A549 (cell line): ENCODE measurements around the gene HDC. TPM values are rescaled to one million over a fixed set of nuclear protein-coding genes. Genes with fewer than 3 reads are reported as not detected.

Experiments used
- ATAC-seq, 2 experiments: fragments of 200-7000 bp in 1 of 2; fragments of >200 bp in 1 of 2; cut with Nextera tagmentation in 1 of 2; cut with Tn5 transposase in 1 of 2; 3 replicates each; pipeline versions ENCODE4 v1.8.0 to v1.9.1; 2018 to 2020; ENCODE audit warnings: mild to moderate bottlenecking in 1 of 2, moderate library complexity in 1 of 2
- CTCF ChIA-PET: fragments of 300-600 bp; sonication (Branson Sonifier 250); formaldehyde crosslinking; extraction: SDS; loops from one replicate; lab custom pipeline; 2021; ENCODE audit warnings: antibody characterized with exemption, inconsistent platforms; lab: Yijun Ruan, JAX
- POLR2A ChIA-PET: fragments of 350-600 bp; formaldehyde crosslinking; extraction: SDS; loops from one replicate; lab custom pipeline; 2021; ENCODE audit warnings: antibody characterized with exemption, inconsistent platforms; lab: Yijun Ruan, JAX
- DNase-seq, 2 experiments: peaks; one replicate each; pipeline versions ENCODE4 v3.0.0 to v3.0.0-alpha.2; 2011 to 2016; ENCODE audit warnings: low read depth in 1 of 2, low spot score in 1 of 2
- FAIRE-seq: peaks from 2 replicates; lab custom pipeline; 2011; peaks lifted over from hg19 to GRCh38; lab: Jason Lieb, UNC
- H3K27ac ChIP-seq, 2 experiments: fragments of >200 bp; sonication (Bioruptor Twin); formaldehyde crosslinking; 3 replicates each; pipeline ENCODE4 v1.5.1; 2016 to 2017
- H3K4me1 ChIP-seq: fragments of >200 bp; sonication (Bioruptor Twin); formaldehyde crosslinking; 3 replicates; pipeline ENCODE4 v1.6.1; 2016
- H3K4me2 ChIP-seq: fragments of >200 bp; sonication (Bioruptor Twin); formaldehyde crosslinking; 3 replicates; pipeline ENCODE4 v1.6.1; 2016
- H3K4me3 ChIP-seq: fragments of >200 bp; sonication (Bioruptor Twin); formaldehyde crosslinking; 3 replicates; pipeline ENCODE4 v1.5.1; 2016
- H3K9me3 ChIP-seq: fragments of >200 bp; sonication (Bioruptor Twin); formaldehyde crosslinking; 3 replicates; pipeline ENCODE4 v1.6.1; 2016
- BHLHE40 ChIP-seq: IDR thresholded peaks from 2 replicates; pipeline ENCODE4 v1.6.1; 2012; ENCODE audit warnings: low read depth, low read length, inconsistent platforms
- CBX8 ChIP-seq: fragments of 200-600 bp; sonication (generic); IDR thresholded peaks from 2 replicates; pipeline ENCODE4 v1.6.1; 2016
- EHF ChIP-seq: fragments of 250-450 bp; sonication (Bioruptor Pico); IDR thresholded peaks from 2 replicates; pipeline ENCODE4 v1.5.0; 2020; ENCODE audit warnings: mild to moderate bottlenecking
- EP300 ChIP-seq, 2 experiments: fragments of >200 bp; sonication (Bioruptor Twin); formaldehyde crosslinking; IDR thresholded peaks; 2 replicates in 1 of 2; 3 replicates in 1 of 2; pipeline ENCODE4 v1.6.1; 2016 to 2017
- FOSB ChIP-seq: fragments of 250-450 bp; sonication (Bioruptor Pico); IDR thresholded peaks from 2 replicates; pipeline ENCODE4 v1.5.0; 2020; ENCODE audit warnings: mild to moderate bottlenecking, moderate library complexity
- GATA3 ChIP-seq: IDR thresholded peaks from 2 replicates; pipeline ENCODE4 v1.6.1; 2012; ENCODE audit warnings: borderline replicate concordance
- HDAC2 ChIP-seq: fragments of 200-600 bp; sonication (generic); IDR thresholded peaks from 2 replicates; pipeline ENCODE4 v1.6.1; 2016
- HEYL ChIP-seq: fragments of 250-450 bp; sonication (Bioruptor Pico); IDR thresholded peaks from 2 replicates; pipeline ENCODE4 v1.8.0; 2021; ENCODE audit warnings: mild to moderate bottlenecking, moderate library complexity
- HOXA7 ChIP-seq: fragments of 250-450 bp; sonication (Bioruptor Pico); IDR thresholded peaks from 2 replicates; pipeline ENCODE4 v1.5.0; 2020; ENCODE audit warnings: mild to moderate bottlenecking, moderate library complexity
- KDM1A ChIP-seq: fragments of 200-600 bp; sonication (generic); IDR thresholded peaks from 2 replicates; pipeline ENCODE4 v1.6.1; 2016; ENCODE audit warnings: low read depth, mild to moderate bottlenecking
- MAFK ChIP-seq: fragments of 450-650 bp; IDR thresholded peaks from 2 replicates; pipeline ENCODE4 v1.6.1; 2014; ENCODE audit not compliant: partially characterized antibody
- NFE2L2 ChIP-seq: fragments of 150-350 bp; conservative IDR thresholded peaks from 2 replicates; pipeline ENCODE4 v1.6.1; 2014; ENCODE audit warnings: low read length
- NPAS2 ChIP-seq: fragments of 250-450 bp; sonication (Bioruptor Pico); IDR thresholded peaks from 2 replicates; pipeline ENCODE4 v1.8.0; 2022; ENCODE audit warnings: mild to moderate bottlenecking, moderate library complexity, borderline replicate concordance
- NR3C1 ChIP-seq: fragments of >200 bp; sonication (Bioruptor Twin); formaldehyde crosslinking; IDR thresholded peaks from 3 replicates; pipeline ENCODE4 v1.6.1; 2017
- PHF8 ChIP-seq: fragments of 200-600 bp; sonication (generic); IDR thresholded peaks from 2 replicates; pipeline ENCODE4 v1.6.1; 2016; ENCODE audit warnings: low read depth, mild to moderate bottlenecking, antibody characterized with exemption, moderate library complexity, borderline replicate concordance
- POLR2A ChIP-seq: IDR thresholded peaks from 2 replicates; pipeline ENCODE4 v1.6.1; 2012; ENCODE audit warnings: mild to moderate bottlenecking, low read length
- POLR2AphosphoS2 ChIP-seq: conservative IDR thresholded peaks from 2 replicates; pipeline ENCODE4 v1.6.1; 2012; ENCODE audit warnings: low read length, improper control_type of control experiment, inconsistent platforms
- RCOR1 ChIP-seq: fragments of 150-350 bp; IDR thresholded peaks from 2 replicates; pipeline ENCODE4 v1.6.1; 2014; ENCODE audit warnings: antibody characterized with exemption, low read length, low read depth
- RFX5 ChIP-seq: fragments of 450-650 bp; IDR thresholded peaks from 2 replicates; pipeline ENCODE4 v1.7.1; 2014; ENCODE audit warnings: antibody characterized with exemption, mild to moderate bottlenecking, moderate library complexity
- SMC3 ChIP-seq: fragments of >200 bp; sonication (Bioruptor Twin); formaldehyde crosslinking; IDR thresholded peaks from 3 replicates; pipeline ENCODE4 v1.6.1; 2018; ENCODE audit warnings: inconsistent platforms
- SREBF2 ChIP-seq: fragments of 450-650 bp; IDR thresholded peaks from 2 replicates; pipeline ENCODE4 v1.6.1; 2014; ENCODE audit warnings: mild to moderate bottlenecking, moderate library complexity
- TFCP2L1 ChIP-seq: fragments of 250-450 bp; sonication (Bioruptor Pico); IDR thresholded peaks from 2 replicates; pipeline ENCODE4 v1.5.0; 2021; ENCODE audit warnings: mild to moderate bottlenecking
- ZC3H11A ChIP-seq: fragments of 450-650 bp; IDR thresholded peaks from 2 replicates; pipeline ENCODE4 v1.6.1; 2014; ENCODE audit warnings: antibody characterized with exemption, mild to moderate bottlenecking
- ZNF302 ChIP-seq: fragments of 250-450 bp; sonication (Bioruptor Pico); IDR thresholded peaks from 2 replicates; pipeline ENCODE4 v1.9.0; 2021; ENCODE audit warnings: inconsistent platforms, mild to moderate bottlenecking, moderate library complexity
- WGBS: methylation state at CpG from one replicate; pipeline ENCODE4 v1.1.6; 2017; ENCODE audit errors: missing lambda C conversion rate; 5-methylcytosine and 5-hydroxymethylcytosine counted together
- polyA plus RNA-seq, 4 experiments: library from polyadenylated mRNA; depleted of rRNA in 3 of 4; stranded (reverse); fragments of >200 nt; fragmentation: RNase III in 1 of 4; extraction: RNeasy Plus Mini Kit Qiagen cat#74134 plus additional on column Dnase treatment in 1 of 4; gene quantifications; 2 replicates in 3 of 4; 3 replicates in 1 of 4; pipeline ENCODE4 v1.2.3, GENCODE V29; 2011 to 2017
- TF ChIP-seq, protein P1 (sequence below): fragments of 250-450 bp; sonication (Bioruptor Pico); IDR thresholded peaks from 2 replicates; pipeline ENCODE4 v1.5.0; 2020; ENCODE audit warnings: low read depth, mild to moderate bottlenecking, moderate library complexity
- TF ChIP-seq, protein P2 (sequence below): fragments of >200 bp; sonication (Bioruptor Twin); formaldehyde crosslinking; IDR thresholded peaks from 3 replicates; pipeline ENCODE4 v1.6.1; 2016
- TF ChIP-seq, protein P3 (sequence below): IDR thresholded peaks from 2 replicates; pipeline ENCODE4 v1.6.1; 2012; ENCODE audit warnings: low read depth, borderline replicate concordance
- TF ChIP-seq, protein P4 (sequence below): fragments of 200-600 bp; sonication (generic); IDR thresholded peaks from 2 replicates; pipeline ENCODE4 v1.6.1; 2016; ENCODE audit warnings: antibody characterized with exemption, mild to moderate bottlenecking, moderate library complexity
- TF ChIP-seq, protein P5 (sequence below): fragments of 450-650 bp; IDR thresholded peaks from 2 replicates; pipeline ENCODE4 v1.6.1; 2014; ENCODE audit warnings: antibody characterized with exemption
- TF ChIP-seq, protein P6 (sequence below): IDR thresholded peaks from 2 replicates; pipeline ENCODE4 v1.6.1; 2012

The HDC gene
- polyA plus RNA-seq, 2 of the 4 experiments (the other 2 are of a cell fraction) = 0.09 to 0.13 TPM

DNA sequence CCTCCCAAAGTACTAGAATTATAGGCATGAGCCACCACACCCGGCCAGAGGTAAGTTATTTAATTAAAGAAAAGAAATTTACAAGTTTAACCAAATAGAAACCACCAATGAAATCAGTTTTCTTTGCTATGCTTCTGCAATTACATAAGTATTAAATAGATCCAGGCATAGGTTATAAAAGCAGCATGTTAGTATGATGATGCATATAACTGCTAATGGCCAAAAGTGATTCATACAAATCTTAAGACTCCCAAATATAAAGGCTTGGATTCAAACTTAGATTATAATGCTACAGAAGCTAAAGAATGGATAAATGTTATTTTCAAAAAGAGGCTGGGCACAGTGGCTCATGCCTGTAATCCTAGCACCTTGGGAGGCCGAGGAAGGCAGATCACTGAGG, 32.8 kb upstream of the HDC start:
- Histone ChIP-seq H3K9me3 (no peaks in the 10 kb centered on the region), H3K4me3 (no peak overlapping the region), H3K27ac (no peak overlapping the region)
- CTCF ChIA-PET = interaction anchor here (1.2 to 1.4 kb wide), 2 partner anchors 17 to 116 kb away, joined by 4 read pairs; partner anchors contain the start of gene SLC27A2
- no peak for TF ChIP-seq MAFK
- no peak for TF ChIP-seq TFCP2L1 (CRISPR knock-in tag)
- TF ChIP-seq, protein P1, sequence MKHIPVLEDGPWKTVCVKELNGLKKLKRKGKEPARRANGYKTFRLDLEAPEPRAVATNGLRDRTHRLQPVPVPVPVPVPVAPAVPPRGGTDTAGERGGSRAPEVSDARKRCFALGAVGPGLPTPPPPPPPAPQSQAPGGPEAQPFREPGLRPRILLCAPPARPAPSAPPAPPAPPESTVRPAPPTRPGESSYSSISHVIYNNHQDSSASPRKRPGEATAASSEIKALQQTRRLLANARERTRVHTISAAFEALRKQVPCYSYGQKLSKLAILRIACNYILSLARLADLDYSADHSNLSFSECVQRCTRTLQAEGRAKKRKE = no peak
- TF ChIP-seq BHLHE40 = no peak
- no peak for TF ChIP-seq EP300 (IDR thresholded peaks at IDR 0.05)
- TF ChIP-seq POLR2A = no peak
- TF ChIP-seq, all 56 proteins: peak for 0
- POLR2A ChIA-PET = no interaction called here
- 92% methylated on average over 2 of the region's 2 CpGs for WGBS
- ATAC-seq (no peak), DNase-seq (no peak), FAIRE-seq (no peak)
- H3K4me2 ChIP-seq = no peak overlapping the region
- no peaks in the 10 kb centered on the region for H3K4me1 ChIP-seq

DNA sequence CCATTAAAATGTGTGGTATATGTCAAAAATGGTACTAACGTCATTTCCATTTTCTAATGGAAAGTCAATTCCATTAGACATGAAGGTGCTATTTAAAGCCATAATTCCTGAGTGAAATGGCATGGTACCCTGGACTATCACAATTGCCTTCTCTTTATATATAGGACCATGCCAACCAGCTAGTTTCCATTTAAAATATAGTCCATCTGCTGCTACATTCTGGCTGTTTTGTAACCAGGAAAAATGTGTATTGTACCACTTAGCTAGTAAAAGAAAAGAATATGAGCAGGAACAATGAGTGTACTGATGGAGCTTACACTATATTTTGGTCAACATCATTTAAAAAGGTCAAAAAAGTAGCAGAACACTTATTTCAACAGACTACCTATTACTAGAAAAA, 30.4 kb upstream of the HDC start:
- ATAC-seq (no peak), FAIRE-seq (no peak), DNase-seq (no peak)
- H3K4me3 ChIP-seq = no peak overlapping the region
- TF ChIP-seq CBX8 = no peak
- no peak for TF ChIP-seq KDM1A
- no peak for TF ChIP-seq NFE2L2
- TF ChIP-seq ZC3H11A = no peak
- no peak for TF ChIP-seq SREBF2
- TF ChIP-seq HOXA7 (CRISPR knock-in tag) = no peak
- TF ChIP-seq GATA3 = no peak
- TF ChIP-seq, protein P2, sequence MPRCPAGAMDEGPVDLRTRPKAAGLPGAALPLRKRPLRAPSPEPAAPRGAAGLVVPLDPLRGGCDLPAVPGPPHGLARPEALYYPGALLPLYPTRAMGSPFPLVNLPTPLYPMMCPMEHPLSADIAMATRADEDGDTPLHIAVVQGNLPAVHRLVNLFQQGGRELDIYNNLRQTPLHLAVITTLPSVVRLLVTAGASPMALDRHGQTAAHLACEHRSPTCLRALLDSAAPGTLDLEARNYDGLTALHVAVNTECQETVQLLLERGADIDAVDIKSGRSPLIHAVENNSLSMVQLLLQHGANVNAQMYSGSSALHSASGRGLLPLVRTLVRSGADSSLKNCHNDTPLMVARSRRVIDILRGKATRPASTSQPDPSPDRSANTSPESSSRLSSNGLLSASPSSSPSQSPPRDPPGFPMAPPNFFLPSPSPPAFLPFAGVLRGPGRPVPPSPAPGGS = no peak
- TF ChIP-seq, protein P3, sequence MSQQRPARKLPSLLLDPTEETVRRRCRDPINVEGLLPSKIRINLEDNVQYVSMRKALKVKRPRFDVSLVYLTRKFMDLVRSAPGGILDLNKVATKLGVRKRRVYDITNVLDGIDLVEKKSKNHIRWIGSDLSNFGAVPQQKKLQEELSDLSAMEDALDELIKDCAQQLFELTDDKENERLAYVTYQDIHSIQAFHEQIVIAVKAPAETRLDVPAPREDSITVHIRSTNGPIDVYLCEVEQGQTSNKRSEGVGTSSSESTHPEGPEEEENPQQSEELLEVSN = no peak
- TF ChIP-seq MAFK = no peak
- TF ChIP-seq NPAS2 (CRISPR knock-in tag) = no peak
- no peak for TF ChIP-seq HDAC2
- TF ChIP-seq RFX5 = no peak
- no peak for TF ChIP-seq SMC3
- TF ChIP-seq, protein P4, sequence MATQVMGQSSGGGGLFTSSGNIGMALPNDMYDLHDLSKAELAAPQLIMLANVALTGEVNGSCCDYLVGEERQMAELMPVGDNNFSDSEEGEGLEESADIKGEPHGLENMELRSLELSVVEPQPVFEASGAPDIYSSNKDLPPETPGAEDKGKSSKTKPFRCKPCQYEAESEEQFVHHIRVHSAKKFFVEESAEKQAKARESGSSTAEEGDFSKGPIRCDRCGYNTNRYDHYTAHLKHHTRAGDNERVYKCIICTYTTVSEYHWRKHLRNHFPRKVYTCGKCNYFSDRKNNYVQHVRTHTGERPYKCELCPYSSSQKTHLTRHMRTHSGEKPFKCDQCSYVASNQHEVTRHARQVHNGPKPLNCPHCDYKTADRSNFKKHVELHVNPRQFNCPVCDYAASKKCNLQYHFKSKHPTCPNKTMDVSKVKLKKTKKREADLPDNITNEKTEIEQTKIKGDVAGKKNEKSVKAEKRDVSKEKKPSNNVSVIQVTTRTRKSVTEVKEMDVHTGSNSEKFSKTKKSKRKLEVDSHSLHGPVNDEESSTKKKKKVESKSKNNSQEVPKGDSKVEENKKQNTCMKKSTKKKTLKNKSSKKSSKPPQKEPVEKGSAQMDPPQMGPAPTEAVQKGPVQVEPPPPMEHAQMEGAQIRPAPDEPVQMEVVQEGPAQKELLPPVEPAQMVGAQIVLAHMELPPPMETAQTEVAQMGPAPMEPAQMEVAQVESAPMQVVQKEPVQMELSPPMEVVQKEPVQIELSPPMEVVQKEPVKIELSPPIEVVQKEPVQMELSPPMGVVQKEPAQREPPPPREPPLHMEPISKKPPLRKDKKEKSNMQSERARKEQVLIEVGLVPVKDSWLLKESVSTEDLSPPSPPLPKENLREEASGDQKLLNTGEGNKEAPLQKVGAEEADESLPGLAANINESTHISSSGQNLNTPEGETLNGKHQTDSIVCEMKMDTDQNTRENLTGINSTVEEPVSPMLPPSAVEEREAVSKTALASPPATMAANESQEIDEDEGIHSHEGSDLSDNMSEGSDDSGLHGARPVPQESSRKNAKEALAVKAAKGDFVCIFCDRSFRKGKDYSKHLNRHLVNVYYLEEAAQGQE = no peak
- ChIA-PET CTCF (interaction anchor here (1.1 to 2.2 kb wide), 4 partner anchors 20 to 151 kb away, joined by 3 to 11 read pairs (median 6); partner anchors contain the start of gene SLC27A2), POLR2A (no interaction called here)
- no peak overlapping the region for H3K4me2 ChIP-seq
- no peak overlapping the region for H3K27ac ChIP-seq
- 88% methylated on average over 1 of the region's 1 CpG for WGBS
- H3K4me1 ChIP-seq = no peaks in the 10 kb centered on the region
- H3K9me3 ChIP-seq = no peaks in the 10 kb centered on the region

DNA sequence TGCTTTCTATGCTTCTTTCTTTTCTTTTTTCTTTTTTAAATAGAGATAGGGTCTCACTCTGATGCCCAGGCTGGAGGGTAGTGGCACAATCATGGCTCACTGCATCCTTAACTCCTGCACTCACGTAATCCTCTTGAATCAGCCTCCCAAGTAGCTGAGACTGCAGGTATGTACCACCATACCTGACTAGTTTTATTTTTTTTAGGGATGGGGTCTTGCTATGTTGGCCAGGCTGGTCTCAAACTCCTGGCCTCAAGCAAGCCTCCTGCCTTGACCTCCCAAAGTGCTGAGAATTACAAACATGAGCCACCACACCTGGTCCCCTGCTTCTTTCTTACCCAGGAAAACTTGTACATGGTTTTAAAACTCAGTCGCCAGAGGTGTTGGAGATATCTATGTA, 24.2 kb upstream of the HDC start:
- Histone ChIP-seq H3K4me3 (no peak overlapping the region), H3K4me1 (no peaks in the 10 kb centered on the region), H3K4me2 (no peak overlapping the region), H3K9me3 (no peaks in the 10 kb centered on the region), H3K27ac (no peak overlapping the region)
- ChIA-PET POLR2A (no interaction called here), CTCF (interaction anchor here (1.5 kb wide), 1 partner anchor 10 kb away, joined by 5 read pairs; no protein-coding TSS in a partner anchor)
- no peak for DNase-seq
- FAIRE-seq = no peak
- no peak for ATAC-seq
- 96% methylated on average over 2 of the region's 2 CpGs for WGBS
- TF ChIP-seq NPAS2 (CRISPR knock-in tag) = no peak
- no peak for TF ChIP-seq ZC3H11A
- TF ChIP-seq PHF8 = no peak
- TF ChIP-seq POLR2AphosphoS2 = no peak
- no peak for TF ChIP-seq HEYL (CRISPR knock-in tag)
- no peak for TF ChIP-seq EHF (CRISPR knock-in tag)
- no peak for TF ChIP-seq TFCP2L1 (CRISPR knock-in tag)
- no peak for TF ChIP-seq GATA3
- no peak for TF ChIP-seq RCOR1
- TF ChIP-seq ZNF302 = no peak
- TF ChIP-seq, protein P5, sequence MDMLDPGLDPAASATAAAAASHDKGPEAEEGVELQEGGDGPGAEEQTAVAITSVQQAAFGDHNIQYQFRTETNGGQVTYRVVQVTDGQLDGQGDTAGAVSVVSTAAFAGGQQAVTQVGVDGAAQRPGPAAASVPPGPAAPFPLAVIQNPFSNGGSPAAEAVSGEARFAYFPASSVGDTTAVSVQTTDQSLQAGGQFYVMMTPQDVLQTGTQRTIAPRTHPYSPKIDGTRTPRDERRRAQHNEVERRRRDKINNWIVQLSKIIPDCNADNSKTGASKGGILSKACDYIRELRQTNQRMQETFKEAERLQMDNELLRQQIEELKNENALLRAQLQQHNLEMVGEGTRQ = no peak
- TF ChIP-seq FOSB = no peak
- TF ChIP-seq NR3C1 = no peak
- TF ChIP-seq, protein P6, sequence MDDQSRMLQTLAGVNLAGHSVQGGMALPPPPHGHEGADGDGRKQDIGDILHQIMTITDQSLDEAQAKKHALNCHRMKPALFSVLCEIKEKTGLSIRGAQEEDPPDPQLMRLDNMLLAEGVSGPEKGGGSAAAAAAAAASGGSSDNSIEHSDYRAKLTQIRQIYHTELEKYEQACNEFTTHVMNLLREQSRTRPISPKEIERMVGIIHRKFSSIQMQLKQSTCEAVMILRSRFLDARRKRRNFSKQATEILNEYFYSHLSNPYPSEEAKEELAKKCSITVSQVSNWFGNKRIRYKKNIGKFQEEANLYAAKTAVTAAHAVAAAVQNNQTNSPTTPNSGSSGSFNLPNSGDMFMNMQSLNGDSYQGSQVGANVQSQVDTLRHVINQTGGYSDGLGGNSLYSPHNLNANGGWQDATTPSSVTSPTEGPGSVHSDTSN = no peak
